HG02759 (cell line): ENCODE results near the gene ECEL1.
"Not testable (repeated sequence)": the region's sequence is repeated elsewhere in the genome, so short reads cannot be mapped to it uniquely, and the experiment has no call there.

ENCODE experiments used
- ATAC-seq: cut with Tn5 transposase; IDR thresholded peaks from one replicate; pipeline ENCODE4 v1.9.1; 2021; ENCODE audit warnings: mild to moderate bottlenecking, moderate library complexity; ENCODE audit not compliant: unreplicated experiment

ECEL1 gene

GRCh38 chr2:232444409-232445148, 43.1 kb downstream of the ECEL1 start:
- ATAC-seq: no peak

GRCh38 chr2:232443669-232444408, 43.8 kb downstream of the ECEL1 start:
- ATAC-seq: not testable (repeated sequence)

- ATAC-seq: not testable (repeated sequence)
These were observed 44.6 kb downstream of the ECEL1 start for GRCh38 chr2:232443047-232443446.

- not testable (repeated sequence) for ATAC-seq
These were observed 45.2 kb downstream of the ECEL1 start for GRCh38 chr2:232442431-232442830.

GRCh38 chr2:232441922-232442321, 45.7 kb downstream of the ECEL1 start:
- not testable (repeated sequence) for ATAC-seq

- ATAC-seq: no peak
These were observed 46.4 kb downstream of the ECEL1 start for GRCh38 chr2:232441147-232441651.

GRCh38 chr2:232440220-232441018, 47.2 kb downstream of the ECEL1 start:
- peak; percentile 72 for ATAC-seq

GRCh38 chr2:232439758-232440135, 47.9 kb downstream of the ECEL1 start:
- ATAC-seq: no peak

GRCh38 chr2:232438951-232439757, 48.5 kb downstream of the ECEL1 start:
- ATAC-seq: no peak

- ATAC-seq: no peak
These were observed 49.5 kb downstream of the ECEL1 start for GRCh38 chr2:232438091-232438490.

- ATAC-seq: no peak
These were observed 50.5 kb downstream of the ECEL1 start for GRCh38 chr2:232437195-232437571.

- ATAC-seq: no peak
These were observed 51.0 kb downstream of the ECEL1 start for GRCh38 chr2:232436381-232437194.

- no peak for ATAC-seq
These were observed 51.8 kb downstream of the ECEL1 start for GRCh38 chr2:232435805-232436204.

GRCh38 chr2:232435375-232435648, 52.3 kb downstream of the ECEL1 start:
- ATAC-seq: no peak

- ATAC-seq: no peak
These were observed 52.9 kb downstream of the ECEL1 start for GRCh38 chr2:232434563-232435374.

- ATAC-seq: no peak
These were observed 53.5 kb downstream of the ECEL1 start for GRCh38 chr2:232434091-232434490.

- not testable (repeated sequence) for ATAC-seq
These were observed 54.0 kb downstream of the ECEL1 start for GRCh38 chr2:232433622-232434021.

GRCh38 chr2:232432598-232433184, 54.9 kb downstream of the ECEL1 start:
- ATAC-seq: no peak
